ENCODE results near the gene CPN2.
A peak's percentile ranks its signal among the peaks of the same experiment; 100 is the strongest.

Gene CPN2

GRCh38 chr3:194374935-194375334 lies 23.8 kb upstream of the CPN2 start:
- H3K4me3 ChIP-seq (ENCODE audit: low read length), result no peak overlapping the region
- TF ChIP-seq, protein P1, sequence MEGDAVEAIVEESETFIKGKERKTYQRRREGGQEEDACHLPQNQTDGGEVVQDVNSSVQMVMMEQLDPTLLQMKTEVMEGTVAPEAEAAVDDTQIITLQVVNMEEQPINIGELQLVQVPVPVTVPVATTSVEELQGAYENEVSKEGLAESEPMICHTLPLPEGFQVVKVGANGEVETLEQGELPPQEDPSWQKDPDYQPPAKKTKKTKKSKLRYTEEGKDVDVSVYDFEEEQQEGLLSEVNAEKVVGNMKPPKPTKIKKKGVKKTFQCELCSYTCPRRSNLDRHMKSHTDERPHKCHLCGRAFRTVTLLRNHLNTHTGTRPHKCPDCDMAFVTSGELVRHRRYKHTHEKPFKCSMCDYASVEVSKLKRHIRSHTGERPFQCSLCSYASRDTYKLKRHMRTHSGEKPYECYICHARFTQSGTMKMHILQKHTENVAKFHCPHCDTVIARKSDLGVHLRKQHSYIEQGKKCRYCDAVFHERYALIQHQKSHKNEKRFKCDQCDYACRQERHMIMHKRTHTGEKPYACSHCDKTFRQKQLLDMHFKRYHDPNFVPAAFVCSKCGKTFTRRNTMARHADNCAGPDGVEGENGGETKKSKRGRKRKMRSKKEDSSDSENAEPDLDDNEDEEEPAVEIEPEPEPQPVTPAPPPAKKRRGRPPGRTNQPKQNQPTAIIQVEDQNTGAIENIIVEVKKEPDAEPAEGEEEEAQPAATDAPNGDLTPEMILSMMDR (conservative IDR thresholded peaks at IDR 0.05; ENCODE audit: low read length), result no peak
- DNase-seq (ENCODE audit: low read depth), result no peak

DNA sequence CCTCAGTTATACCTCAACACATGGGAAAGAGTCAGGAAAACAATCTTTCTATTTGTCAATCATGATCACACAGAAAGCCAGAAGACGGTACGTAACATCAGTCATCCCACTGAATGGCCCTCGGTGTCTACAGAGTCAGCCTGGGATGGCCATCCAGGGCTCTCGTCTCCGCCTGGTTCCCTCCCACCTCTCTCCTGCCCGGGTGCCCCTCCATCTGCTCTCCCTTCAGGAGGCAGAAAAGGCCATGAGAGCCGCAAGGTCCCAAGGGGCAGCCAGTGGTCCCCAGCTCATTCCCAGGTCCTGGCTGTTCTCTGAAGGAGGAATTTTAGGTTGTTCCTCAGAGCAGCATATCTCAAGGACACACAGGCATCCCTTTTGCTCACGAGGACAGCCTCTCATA lies 22.8 kb upstream of the CPN2 start:
- TF ChIP-seq, protein P1 (conservative IDR thresholded peaks at IDR 0.05; ENCODE audit: low read length), result no peak

GRCh38 chr3:194373028-194373427 lies 21.9 kb upstream of the CPN2 start:
- no peak for DNase-seq (ENCODE audit: low read depth)
- TF ChIP-seq, protein P1 (conservative IDR thresholded peaks at IDR 0.05; ENCODE audit: low read length), result no peak
- no peak overlapping the region for H3K4me3 ChIP-seq (ENCODE audit: low read length)

More for the DNA sequence above, 22.8 kb upstream of the CPN2 start:
- no peak for DNase-seq (ENCODE audit: low read depth)
- H3K4me3 ChIP-seq (ENCODE audit: low read length), result no peak overlapping the region

DNA sequence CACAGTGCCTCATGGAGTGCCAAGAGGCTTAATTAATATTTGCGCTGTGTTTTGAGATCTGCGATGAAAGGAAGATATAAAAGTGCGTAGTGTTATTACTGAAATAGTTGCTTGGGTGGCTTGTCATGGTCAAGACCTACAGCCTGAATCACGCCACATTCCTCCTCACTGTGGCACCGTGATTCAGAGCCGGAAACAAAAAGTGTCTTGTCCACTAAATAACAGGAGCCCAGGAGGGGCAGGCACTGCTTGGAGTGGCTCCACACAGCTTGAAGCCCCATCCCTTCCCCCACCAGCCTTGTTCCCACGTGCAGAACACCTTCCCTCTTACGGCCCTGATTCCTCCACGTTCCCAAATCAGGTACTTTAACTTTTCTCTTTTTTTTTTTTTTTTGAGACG lies 19.6 kb upstream of the CPN2 start:
- no peak overlapping the region for H3K4me3 ChIP-seq (ENCODE audit: low read length)
- TF ChIP-seq, protein P1 (conservative IDR thresholded peaks at IDR 0.05; ENCODE audit: low read length), result no peak
- no peak for DNase-seq (ENCODE audit: low read depth)

GRCh38 chr3:194369522-194370279 lies 18.6 kb upstream of the CPN2 start, which contains the start of gene LRRC15:
LRRC15 (minus strand) TSS chr3:194369743; CDS start chr3:194361043, 8,700 bp downstream.
- peak; percentile 79 for DNase-seq (ENCODE audit: low read depth)
- TF ChIP-seq, protein P1 (conservative IDR thresholded peaks at IDR 0.05; ENCODE audit: low read length), result peak; percentile 20; the same call in 1 of the 2 replicates
- H3K4me3 ChIP-seq (ENCODE audit: low read length), result peak within 1 kb of the TSS; percentile 72

- TF ChIP-seq, protein P1 (conservative IDR thresholded peaks at IDR 0.05; ENCODE audit: low read length), result no peak
- H3K4me3 ChIP-seq (ENCODE audit: low read length), result peak overlapping the region; percentile 72
- no peak for DNase-seq (ENCODE audit: low read depth)
Observed at GRCh38 chr3:194368918-194369317, 17.8 kb upstream of the CPN2 start.
